Left kidney (tissue), 2 donors: ENCODE data around the gene RCSD1. TPM values are rescaled to one million over a fixed set of nuclear protein-coding genes. Genes with fewer than 3 reads are reported as not detected.

Source experiments
- DNase-seq: peaks from one replicate; pipeline ENCODE4 v3.0.0-alpha.2; 2013
- polyA plus RNA-seq: library from polyadenylated mRNA; unstranded; fragments of 120-200 nt; gene quantifications from one replicate; pipeline ENCODE4 v1.2.1, GENCODE V29; 2013; ENCODE audit not compliant: insufficient read length

RCSD1 gene
- polyA plus RNA-seq, 1 donor: 12.0 TPM

DNA sequence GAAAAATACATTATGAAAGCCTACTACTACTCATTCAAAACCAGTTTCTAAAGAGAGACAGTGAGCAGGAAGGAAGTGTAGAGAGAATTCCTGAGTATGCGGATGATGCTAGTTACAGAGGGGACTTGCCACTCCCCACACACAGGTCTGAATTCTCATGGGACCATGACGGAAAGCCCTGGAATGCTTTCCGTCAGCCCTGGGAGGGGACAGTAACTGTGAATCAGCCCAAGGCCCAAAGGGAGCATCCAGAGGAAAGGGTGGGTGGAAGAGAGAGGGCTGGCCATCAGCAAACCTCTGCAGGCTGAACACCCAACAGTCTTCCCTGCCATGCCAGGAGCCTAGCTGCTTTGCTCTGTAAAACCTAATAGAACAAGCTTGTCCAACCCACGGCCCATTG is 36.4 kb downstream of the RCSD1 start:
- no peak for DNase-seq

DNA sequence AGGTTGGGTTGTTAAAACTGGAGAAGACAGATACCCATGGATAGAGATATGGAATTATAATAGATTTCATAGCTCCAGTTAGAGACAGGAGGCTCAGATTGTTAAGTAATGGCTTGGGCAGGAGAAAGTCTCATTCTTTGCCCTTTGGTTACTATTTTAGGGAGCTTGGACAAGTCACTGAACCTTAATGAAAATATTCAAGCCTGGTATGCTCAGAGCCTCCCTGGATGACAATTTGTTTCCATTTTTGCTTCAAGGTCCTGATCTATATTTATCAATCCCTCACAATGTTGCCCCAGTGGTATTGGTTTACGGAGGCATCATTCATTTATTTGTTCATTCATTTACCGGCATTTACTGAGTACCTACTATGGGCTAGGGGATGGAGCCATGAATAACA is 37.5 kb downstream of the RCSD1 start:
- no peak for DNase-seq

DNA sequence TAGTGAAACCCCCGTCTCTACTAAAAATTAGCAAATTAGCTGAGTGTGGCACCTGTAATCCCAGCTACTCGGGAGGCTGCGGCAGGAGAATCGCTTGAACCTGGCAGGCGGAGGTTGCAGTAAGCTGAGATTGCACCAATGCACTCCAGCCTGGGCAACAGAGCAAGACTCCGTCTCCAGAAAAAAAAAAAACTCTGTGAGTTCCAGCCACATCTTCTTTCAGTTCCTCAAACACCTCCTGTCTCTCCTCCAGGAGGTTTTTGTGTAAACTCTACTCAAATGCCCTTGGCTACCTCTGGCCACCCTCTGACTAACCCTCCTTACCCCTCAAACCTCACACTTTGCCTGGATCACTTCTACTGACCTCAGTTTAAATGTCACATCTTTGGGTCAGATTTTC is 38.1 kb downstream of the RCSD1 start:
- DNase-seq: no peak

DNA sequence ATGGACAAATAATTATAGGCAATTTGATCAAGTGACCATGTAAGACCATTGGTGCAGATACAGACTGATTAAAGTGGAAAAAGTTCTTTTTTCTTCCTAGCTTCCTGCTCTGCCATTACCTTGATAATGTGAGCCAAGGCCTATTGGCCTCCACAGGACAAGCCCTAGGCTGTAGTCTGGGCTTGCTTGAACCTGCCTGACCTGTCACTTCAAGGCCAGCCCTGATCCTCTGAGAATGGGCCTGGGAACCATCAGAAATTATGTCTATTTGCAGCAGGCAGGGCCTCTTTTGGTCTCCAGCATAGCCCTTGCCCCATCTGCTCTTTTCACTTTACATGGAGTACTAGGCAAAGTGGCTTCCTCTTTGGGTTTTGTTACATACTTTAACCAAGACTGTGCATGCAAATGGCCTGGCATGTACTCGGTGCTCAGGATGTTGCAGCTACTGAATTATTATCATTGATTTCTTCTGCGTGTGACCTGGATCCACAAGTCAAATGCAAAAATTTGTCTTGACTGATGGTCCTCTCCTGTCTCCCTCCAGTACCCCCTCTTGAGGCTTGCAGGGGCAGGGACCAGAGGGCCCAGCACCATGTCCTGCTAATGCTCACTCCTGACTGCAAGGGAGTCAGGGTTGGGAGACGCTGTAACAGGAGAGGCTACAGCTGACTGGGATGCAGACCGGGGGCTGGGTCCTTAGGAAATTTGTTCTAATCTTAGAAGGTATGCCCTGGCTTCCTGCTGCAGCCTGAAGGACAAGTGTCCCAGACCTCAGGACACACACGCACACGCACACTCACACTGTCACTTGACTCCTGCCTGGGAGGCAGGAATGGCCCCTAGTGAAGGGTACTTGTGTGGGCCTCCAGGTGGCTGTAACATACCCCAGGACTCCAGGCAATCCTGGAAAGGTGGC is 39.4 kb downstream of the RCSD1 start:
- no peak for DNase-seq

DNA sequence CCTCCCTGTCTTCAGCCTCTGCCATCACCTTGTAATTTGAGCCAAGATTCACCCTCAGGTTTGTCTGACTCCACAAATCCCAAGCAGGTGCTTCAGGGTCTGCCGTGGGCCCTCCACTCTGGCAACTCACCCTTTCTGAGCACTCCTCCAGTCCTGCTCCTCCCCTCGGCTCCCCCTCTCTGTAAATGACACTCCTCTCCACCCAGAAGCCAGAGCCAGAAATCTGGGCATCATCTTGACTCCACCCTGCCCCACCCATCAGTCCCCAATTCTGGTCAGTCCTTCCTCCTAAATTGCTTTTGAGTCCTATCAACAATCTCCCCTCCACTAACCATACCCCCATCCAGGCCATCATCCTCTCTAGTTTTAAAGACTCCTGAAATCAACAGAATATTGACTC is 40.5 kb downstream of the RCSD1 start:
- DNase-seq: no peak

DNA sequence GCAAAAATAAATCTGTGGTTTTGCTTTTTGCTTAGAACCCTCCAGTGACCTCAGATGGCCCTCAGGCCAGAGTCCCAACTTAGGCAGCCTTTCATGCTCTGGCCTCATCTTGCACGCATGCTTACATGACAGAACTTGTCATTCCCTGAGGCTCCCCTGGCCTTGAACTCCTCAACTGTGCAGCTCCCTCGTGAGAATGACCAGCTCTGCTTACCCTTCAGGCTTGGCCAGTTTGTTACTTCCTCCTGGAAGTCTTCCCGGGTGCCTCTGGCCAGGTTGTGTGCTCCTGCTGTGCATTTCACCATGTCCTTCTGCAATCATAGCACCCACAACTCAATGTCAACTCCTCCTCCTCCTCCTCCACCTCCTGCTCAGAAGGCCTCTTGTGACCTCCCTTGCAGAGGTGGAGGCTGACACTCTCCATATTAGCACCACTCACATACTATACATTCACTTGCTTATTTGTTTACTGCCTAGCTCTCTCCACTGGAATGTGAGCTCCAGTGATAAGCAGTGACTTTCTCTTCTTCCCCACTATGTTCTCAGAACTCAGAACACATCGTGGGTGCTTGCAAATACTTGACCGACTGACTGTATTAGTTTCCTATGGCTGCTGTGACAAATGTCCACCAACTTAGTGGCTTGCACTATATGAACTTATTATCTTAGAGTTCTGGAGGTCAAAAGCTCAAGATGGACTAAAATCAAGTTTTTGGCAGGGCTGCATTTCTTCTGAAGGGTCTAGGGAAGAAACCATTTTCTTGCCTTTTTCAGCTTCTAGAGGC is 41.9 kb downstream of the RCSD1 start:
- DNase-seq: no peak

DNA sequence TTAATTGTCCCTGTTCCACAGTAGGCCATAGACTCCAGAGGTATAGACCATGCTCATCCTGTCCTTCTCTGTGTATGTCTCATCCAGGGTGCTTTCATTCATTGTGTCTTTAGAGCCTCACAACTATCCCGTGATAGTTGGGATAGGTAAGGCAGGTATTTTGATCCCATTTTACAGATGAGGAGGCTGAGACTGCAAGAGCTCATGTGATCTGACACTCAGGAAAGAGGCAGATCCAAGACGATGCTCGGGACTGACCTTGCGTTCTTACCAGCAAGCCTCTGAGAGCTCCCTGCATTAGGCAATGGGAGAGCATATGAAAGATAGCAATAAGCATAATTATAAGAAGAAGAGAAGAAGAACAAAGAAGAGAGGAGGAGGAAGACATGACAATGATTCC is 42.8 kb downstream of the RCSD1 start:
- no peak for DNase-seq

DNA sequence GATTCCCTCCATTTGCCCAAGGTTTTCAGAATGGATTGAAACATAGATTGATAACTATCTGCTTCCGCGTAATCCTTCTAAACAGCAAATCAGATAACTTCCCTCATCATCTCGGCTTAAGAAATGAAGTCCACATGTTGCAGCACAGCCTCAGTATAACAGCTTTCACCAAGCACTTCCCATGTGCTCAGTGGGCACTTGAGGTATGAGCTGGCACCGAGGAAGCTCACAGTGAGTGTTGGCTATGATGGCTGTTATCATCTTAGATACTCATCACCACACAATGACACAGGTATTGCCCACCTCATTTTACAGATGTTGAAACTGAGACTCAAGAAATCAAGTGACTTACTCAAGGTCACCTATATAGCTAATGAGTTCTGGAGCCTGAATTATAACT is 43.2 kb downstream of the RCSD1 start:
- DNase-seq: no peak

DNA sequence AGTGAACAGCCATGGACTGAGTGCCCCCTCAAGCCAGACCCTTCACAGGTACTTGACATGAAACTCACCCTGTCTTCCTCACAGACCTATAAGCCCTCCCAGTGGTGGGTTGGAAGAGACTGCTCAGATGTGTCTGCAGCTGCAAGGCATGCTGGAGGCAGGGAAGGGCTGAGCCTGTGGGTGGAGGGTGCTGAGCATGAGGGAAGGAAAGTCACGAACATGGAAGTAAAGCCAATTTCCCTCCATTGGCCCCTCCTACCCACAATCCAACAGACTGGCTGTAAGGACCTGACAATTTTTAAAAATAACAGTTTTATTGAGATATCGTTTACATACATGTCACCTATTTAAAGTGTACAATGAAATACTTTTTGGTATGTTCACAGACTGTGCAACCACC is 44.1 kb downstream of the RCSD1 start:
- no peak for DNase-seq

DNA sequence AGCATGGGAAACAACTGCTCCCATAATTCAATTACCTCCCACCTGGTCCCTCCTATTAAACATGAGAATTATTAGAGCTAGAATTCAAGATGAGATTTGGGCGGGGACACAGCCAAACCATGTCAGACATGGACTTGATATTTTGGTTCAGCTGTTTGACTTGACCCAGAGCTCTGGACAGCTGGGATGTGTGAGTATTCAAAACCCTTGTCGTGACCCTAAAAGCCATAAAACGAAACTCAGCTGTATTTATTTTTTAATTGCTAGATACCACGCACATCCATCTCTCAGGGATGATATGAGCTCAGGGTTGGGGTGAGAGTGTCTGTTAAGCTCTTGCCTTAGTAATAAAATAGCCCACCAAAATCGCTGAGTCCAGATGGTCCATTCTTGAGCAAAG is 45.4 kb downstream of the RCSD1 start:
- DNase-seq: no peak

DNA sequence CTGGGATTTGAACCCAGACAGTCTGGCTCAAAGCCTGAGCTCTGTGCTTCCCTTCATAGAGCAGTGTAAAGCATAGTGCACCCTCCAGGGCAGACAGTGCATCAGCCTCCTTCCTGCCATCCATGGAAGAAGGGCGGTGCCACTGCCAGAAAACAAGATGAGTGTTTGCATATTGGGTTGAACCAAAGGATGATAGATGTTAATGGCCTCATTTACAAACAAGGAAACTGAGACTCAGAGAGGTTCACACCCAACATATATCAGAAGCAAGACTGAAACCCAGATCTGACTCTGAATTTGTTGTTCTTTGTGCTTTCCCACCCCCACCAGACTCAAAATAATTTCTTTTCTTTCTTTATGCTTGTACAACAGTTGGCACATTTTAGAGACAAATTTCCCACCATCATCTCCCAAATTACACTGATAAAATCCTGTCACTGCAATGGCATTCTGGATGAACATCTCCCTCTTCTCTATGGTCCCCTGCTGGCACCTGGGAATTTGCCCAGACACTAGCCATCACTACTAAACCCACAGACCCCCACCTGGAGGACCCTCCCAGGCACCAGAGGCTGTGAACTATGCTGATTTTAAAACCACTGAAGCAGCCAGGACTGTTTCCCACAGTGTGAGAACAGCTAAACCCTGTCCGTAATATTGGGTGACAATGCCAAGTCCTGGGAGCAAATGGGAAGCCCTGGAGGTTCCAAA is 46.3 kb downstream of the RCSD1 start:
- DNase-seq: no peak

DNA sequence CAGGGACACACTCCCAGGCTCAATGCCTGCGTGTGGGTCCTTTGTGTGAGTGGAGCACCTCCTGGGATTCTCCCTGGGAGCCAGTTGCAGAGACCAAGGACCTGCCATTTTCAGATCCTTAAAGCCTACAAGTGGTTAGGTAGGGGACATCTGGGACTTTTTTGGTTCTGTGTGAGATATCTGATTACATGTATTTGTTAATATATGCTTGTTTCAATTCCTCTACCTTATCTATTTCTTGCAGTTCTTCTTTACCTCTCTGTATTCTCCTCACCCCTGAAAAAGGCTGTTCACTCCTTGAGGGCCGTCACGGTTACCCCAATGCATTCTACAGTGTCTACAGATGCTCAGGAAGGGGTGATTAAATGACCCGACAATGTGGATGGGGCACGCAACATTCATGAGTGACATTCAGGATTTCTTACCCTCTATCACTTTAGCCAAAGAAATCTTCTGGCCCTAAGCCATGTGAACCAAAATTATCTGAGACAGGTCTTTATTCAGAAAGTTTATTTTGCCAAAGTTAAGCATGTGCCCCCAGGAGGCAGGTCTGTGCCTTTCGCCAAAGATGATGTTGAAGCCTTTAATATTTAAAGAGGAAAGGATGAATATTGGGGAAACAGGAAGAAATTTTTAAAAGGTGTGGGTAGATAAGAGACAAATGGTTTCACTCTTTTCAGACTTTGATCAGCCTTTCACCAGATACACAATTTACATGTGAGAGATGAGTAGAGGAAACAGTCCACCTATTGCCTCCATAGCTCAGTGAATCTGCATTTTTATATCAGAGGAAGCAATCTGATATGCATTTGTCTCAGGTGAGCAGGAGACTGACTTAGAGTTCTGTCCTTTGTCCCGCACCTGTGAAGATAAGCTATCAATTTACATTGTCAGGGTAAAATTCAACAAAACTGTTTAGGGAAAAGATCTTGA is 47.1 kb downstream of the RCSD1 start:
- no peak for DNase-seq

DNA sequence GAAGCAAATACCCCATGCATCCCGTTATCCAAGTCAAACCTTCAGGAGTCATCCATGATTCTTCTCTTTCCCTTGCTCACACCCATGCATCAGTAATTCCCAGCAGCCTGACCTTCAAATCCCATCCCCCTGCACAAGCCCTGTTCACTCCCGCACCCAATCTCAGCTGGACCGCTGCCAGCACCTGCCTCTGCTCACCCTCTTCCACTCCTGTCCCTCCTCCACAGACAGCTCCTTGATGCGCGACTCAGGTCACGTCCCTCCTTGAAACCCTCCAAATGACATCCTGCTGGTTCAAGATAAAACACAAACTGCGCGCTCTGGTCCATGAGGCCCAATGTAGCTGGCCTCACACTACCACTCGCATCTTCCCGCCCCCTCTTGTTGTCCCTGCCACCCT is 48.4 kb downstream of the RCSD1 start:
- no peak for DNase-seq

DNA sequence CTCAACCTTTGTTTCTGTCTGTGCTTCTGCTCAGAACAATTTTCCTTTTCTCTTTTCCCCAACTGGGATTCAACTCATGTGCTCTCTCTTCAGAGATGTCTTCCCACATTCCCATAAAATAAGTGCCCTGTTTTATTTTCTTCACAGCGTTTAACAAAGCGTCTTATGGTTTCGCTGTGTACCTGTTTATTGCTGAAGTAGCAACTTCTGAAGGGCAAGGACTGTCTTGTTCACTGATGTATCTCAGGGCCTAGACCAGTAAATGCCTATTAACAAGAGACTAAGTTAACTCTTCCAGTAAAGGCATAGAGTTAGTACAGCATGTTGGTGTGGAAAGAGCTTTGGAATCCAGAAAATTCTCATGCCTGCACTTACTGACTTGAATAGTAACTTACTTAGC is 48.8 kb downstream of the RCSD1 start:
- no peak for DNase-seq

DNA sequence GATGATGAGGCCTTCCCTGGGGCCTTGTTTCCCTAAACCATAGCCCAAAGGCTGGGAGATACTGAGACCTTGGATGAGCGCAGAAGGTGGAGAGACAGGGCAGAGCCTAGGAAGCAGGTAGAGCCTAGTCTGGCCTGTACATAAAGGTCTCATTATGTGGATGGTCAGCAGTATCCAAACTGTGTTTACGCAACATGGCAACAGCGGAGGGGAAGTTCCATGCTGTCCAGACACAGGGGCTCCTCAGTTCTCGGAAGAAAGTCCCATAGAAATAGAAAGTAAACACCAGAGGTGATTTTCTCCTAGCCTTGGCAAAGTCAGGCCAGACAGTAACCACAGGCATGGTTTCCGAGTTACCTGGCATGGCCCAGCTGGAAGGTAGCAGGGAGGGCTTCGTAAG is 49.7 kb downstream of the RCSD1 start:
- no peak for DNase-seq

DNA sequence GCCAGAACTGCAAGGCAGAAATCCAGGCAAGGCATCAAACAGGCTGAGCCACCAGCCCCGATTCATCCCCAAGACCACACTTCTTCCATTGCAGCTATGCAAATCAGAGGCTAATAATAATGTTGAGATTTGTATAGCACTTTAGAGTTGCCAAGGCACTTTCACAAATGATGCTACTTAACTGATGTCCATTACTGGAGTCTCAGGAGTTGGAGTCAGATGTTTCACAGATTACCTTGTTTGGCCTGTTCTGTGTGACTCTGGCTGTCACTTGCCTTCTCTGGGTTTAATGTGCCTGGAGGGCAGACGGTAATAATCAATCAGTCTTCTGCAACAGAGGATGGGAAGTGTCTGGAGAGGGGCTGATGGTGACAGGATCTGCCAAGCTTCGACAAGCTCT is 51.0 kb downstream of the RCSD1 start:
- no peak for DNase-seq

DNA sequence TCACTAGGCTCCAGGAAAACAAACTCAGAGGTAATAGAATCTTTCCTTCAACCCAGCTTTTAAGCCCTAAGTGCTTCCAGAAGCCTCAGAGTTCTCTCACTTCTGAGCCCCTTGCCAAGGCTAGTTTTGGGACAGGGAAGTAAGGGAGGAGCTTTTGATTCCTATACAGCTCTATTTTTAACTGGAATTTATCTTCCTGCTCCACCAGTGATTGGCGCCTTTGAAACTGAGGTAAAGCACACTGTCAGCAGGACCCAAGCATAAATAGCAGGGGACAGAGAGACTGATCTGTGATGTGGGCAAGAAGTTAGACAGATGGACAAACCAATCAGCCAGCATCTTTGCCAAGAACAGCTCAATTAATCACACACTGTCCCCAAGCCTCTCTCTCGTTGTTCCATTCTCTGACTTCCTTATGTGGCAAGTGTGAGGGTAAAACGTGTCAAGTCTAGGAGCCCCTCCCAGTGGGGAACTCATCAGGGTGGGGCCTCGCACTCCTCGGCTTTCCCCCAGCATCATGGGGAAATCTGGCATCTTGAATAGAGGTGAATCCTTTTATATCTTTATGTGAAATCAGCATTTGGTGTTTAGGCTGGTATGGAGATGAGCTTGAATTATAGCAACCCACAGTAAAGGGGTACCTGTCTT is 51.5 kb downstream of the RCSD1 start:
- DNase-seq: no peak

DNA sequence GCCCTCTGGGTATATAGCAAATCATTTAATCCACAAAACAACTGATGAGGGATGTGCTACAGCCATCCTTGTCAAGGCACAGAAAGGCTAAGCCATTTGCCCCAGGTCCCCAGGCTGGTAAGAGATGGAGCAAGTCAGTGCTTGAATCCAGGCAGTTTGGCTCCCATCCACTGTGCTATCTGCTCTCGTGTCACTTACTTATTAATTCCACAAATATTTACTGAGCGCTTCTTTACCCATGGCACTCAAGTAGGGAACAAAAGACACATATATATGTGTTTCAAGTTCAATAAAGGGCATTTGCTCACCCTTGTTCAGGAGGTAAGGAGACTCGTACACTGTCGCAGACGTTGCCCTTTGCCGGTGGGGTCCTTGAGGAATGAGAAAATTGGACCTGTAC is 53.2 kb downstream of the RCSD1 start:
- no peak for DNase-seq

DNA sequence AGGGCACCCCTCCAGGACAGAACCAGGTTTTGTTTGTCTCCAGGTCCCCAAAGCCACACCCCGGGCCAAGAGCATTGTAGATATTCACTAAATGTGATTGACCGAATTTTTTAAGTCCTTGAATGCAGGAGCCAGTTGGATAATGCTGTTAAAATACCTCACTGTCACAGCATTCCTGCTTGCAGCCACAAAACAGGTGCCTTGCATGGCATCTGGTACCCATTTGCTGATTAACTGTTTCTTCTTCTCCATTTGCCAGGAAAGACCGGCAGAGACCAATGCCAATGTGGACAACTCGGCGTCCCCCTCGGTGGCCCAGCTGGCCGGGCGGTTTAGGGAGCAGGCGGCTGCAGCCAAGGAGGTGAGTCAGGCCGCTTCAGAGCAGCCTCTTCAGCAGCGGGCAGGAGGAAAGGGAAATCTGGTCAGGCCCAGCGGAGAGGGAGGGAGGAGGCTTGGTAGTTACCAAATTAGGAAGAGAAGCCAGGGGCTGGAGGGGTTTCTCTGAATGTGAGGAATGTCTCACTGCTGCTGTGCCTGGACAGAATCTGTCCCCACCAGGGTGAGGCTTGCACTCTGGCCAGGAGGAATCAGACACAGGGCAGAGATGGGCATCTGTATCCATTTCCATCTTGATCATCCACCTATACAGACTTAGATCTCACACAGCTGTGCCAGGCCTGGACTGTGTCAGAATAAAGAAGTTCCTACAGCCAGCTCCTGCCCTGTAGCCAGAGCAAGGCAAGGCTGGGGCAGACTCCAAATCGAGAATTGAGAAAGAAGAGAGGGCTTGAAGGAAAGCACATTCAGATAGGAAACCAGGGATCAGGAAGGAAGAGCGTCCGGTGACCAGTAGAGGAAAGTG is 53.8 kb downstream of the RCSD1 start:
- DNase-seq: no peak

DNA sequence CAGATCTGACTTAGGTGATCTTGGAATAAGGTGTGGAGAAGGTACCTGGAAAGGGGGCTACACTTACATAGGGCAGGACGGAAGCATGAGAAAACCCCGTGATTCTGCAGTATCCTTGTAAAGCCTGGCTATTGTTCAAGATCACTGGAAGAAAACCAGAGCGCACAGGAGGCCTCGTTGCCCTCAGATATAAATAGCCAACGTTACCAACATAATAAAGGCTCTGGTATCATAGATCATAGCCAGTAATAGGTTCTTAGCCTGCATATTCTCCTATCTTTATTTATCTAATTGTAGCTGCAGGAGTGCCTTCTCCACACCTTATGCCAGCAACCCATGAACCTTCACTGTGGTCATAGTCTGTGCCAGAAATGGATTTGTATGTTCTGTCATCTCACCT is 55.8 kb downstream of the RCSD1 start:
- DNase-seq: no peak
